NCI-H2171 treated with DMSO at 0.1 percent for 48 hours (cell line): ENCODE results near the gene KRR1.

Source experiments
- DNase-seq: peaks from one replicate; lab custom pipeline; 2025; lab: John Stamatoyannopoulos, UW

Gene KRR1

GRCh38 chr12:75511116-75512048 is at the start of gene KRR1:
Gene KRR1, minus strand, starts transcription at chr12:75511609. Its CDS starts 12 bp downstream, at chr12:75511597.
- DNase-seq = peak; percentile 99

GRCh38 chr12:75560167-75560566 is 48.8 kb upstream of the KRR1 start:
- DNase-seq = peak; percentile 47

GRCh38 chr12:75558287-75558686 is 46.9 kb upstream of the KRR1 start:
- DNase-seq = peak; percentile 34

- DNase-seq = no peak
Measured at GRCh38 chr12:75556311-75556899, 45.0 kb upstream of the KRR1 start.

- DNase-seq = no peak
Measured at GRCh38 chr12:75554556-75554880, 43.1 kb upstream of the KRR1 start.

- DNase-seq = no peak
Measured at GRCh38 chr12:75553836-75554555, 42.6 kb upstream of the KRR1 start.

- no peak for DNase-seq
Measured at GRCh38 chr12:75553398-75553797, 42.0 kb upstream of the KRR1 start.

- DNase-seq = no peak
Measured at GRCh38 chr12:75551477-75551876, 40.1 kb upstream of the KRR1 start.

- DNase-seq = peak; percentile 31
Measured at GRCh38 chr12:75550401-75551240, 39.2 kb upstream of the KRR1 start.

GRCh38 chr12:75549989-75550388 is 38.6 kb upstream of the KRR1 start:
- no peak for DNase-seq

GRCh38 chr12:75548879-75549278 is 37.5 kb upstream of the KRR1 start:
- no peak for DNase-seq

- DNase-seq = peak; percentile 32
Measured at GRCh38 chr12:75545636-75546035, 34.2 kb upstream of the KRR1 start.

- DNase-seq = no peak
Measured at GRCh38 chr12:75543529-75543928, 32.1 kb upstream of the KRR1 start.

GRCh38 chr12:75542942-75543341 is 31.5 kb upstream of the KRR1 start:
- DNase-seq = peak; percentile 68

GRCh38 chr12:75539889-75540288 is 28.5 kb upstream of the KRR1 start:
- no peak for DNase-seq

- DNase-seq = no peak
Measured at GRCh38 chr12:75533239-75533638, 21.8 kb upstream of the KRR1 start.

- DNase-seq = no peak
Measured at GRCh38 chr12:75529826-75530225, 18.4 kb upstream of the KRR1 start.

- DNase-seq = no peak
Measured at GRCh38 chr12:75529316-75529715, 17.9 kb upstream of the KRR1 start.

- no peak for DNase-seq
Measured at GRCh38 chr12:75528692-75529091, 17.3 kb upstream of the KRR1 start.

- no peak for DNase-seq
Measured at GRCh38 chr12:75528272-75528671, 16.9 kb upstream of the KRR1 start.

GRCh38 chr12:75526655-75527511 is 15.5 kb upstream of the KRR1 start:
- peak; percentile 98 for DNase-seq
